Right ventricle myocardium inferior (tissue), 1 donor: Measurements from ENCODE around the gene WDPCP. TPM values are rescaled to one million over a fixed set of nuclear protein-coding genes. Genes with fewer than 3 reads are reported as not detected.
"Not testable (repeated sequence)": the region's sequence is repeated elsewhere in the genome, so short reads cannot be mapped to it uniquely, and the experiment has no call there.

Source experiments
- ATAC-seq: fragments of 200-7000 bp; cut with Tn5 transposase; one replicate; pipeline ENCODE4 v1.9.1; 2020; ENCODE audit warnings: mild to moderate bottlenecking, moderate library complexity
- DNase-seq: peaks from one replicate; pipeline ENCODE4 v3.0.0; 2021; ENCODE audit errors: missing footprints
- intact Hi-C: fragments of 100-400 bp; cut with DNase I; formaldehyde crosslinking; loops from one replicate; pipeline ENCODE4 v1.11.0; 2022
- total RNA-seq: library from RNA; stranded (reverse); fragmentation: NEBNext Ultra II Directional; extraction: Animal tissue kit (Norgen Biotek cat#: 25700); gene quantifications from one replicate; pipeline ENCODE4 v1.2.1, GENCODE V29; 2021
- donor health status: DM: no; HTN: yes; CAD: no; lungs with severe emphysema.

The WDPCP gene
- total RNA-seq, 1 donor from 2014 or later = 13.5 TPM

- no peak for DNase-seq
- intact Hi-C loops = no loop called here
- ATAC-seq = no peak
These were observed 369.3 kb downstream of the WDPCP start for GRCh38 chr2:63218800-63219526.

GRCh38 chr2:63195310-63195709, 393.0 kb downstream of the WDPCP start:
- DNase-seq = no peak
- no peak for ATAC-seq
- intact Hi-C loops = no loop called here

GRCh38 chr2:63194175-63194574, 394.1 kb downstream of the WDPCP start:
- intact Hi-C loops = no loop called here
- ATAC-seq (no peak), DNase-seq (no peak)

- intact Hi-C loops = no loop called here
- DNase-seq (no peak), ATAC-seq (no peak)
These were observed 395.1 kb downstream of the WDPCP start for GRCh38 chr2:63192889-63193774.

GRCh38 chr2:63192169-63192888, 395.9 kb downstream of the WDPCP start:
- ATAC-seq (no peak), DNase-seq (no peak)
- intact Hi-C loops = no loop called here

- ATAC-seq (no peak), DNase-seq (no peak)
- intact Hi-C loops = no loop called here
These were observed 399.3 kb downstream of the WDPCP start for GRCh38 chr2:63189026-63189425.

- ATAC-seq (no peak), DNase-seq (no peak)
- intact Hi-C loops = no loop called here
These were observed 401.9 kb downstream of the WDPCP start for GRCh38 chr2:63186331-63186730.

GRCh38 chr2:63163161-63163820, 425.0 kb downstream of the WDPCP start:
- intact Hi-C loops = no loop called here
- DNase-seq (no peak), ATAC-seq (no peak)

GRCh38 chr2:63159262-63159661, 429.0 kb downstream of the WDPCP start:
- intact Hi-C loops = no loop called here
- no peak for DNase-seq
- no peak for ATAC-seq

GRCh38 chr2:63136683-63137082, 451.6 kb downstream of the WDPCP start:
- ATAC-seq, DNase-seq, intact Hi-C loops: not testable (repeated sequence)

- DNase-seq = no peak
- intact Hi-C loops = no loop called here
- no peak for ATAC-seq
These were observed 456.3 kb downstream of the WDPCP start for GRCh38 chr2:63132020-63132419.

GRCh38 chr2:63131196-63131595, 457.1 kb downstream of the WDPCP start:
- no peak for ATAC-seq
- intact Hi-C loops = no loop called here
- DNase-seq = no peak

GRCh38 chr2:63127594-63127993, 460.7 kb downstream of the WDPCP start:
- ATAC-seq (no peak), DNase-seq (no peak)
- intact Hi-C loops = no loop called here

GRCh38 chr2:63124850-63125249, 463.4 kb downstream of the WDPCP start:
- ATAC-seq = no peak
- DNase-seq = no peak
- intact Hi-C loops = no loop called here

- ATAC-seq (no peak), DNase-seq (no peak)
- intact Hi-C loops = no loop called here
These were observed 464.1 kb downstream of the WDPCP start for GRCh38 chr2:63124218-63124617.

- intact Hi-C loops = no loop called here
- ATAC-seq = no peak
- DNase-seq = no peak
These were observed 465.4 kb downstream of the WDPCP start for GRCh38 chr2:63122921-63123320.

GRCh38 chr2:63121055-63121834, 467.0 kb downstream of the WDPCP start:
- no peak for ATAC-seq
- intact Hi-C loops = no loop called here
- no peak for DNase-seq

GRCh38 chr2:63118821-63119220, 469.5 kb downstream of the WDPCP start:
- ATAC-seq = no peak
- intact Hi-C loops = no loop called here
- DNase-seq = no peak
